Spleen (tissue), 7 donors: ENCODE measurements around the gene CAMK1D.

Source experiments
- POLR2A ChIP-seq, 3 donors: fragments of 450-650 bp; IDR thresholded peaks; one replicate each; pipeline ENCODE4 v1.5.1; 2017; ENCODE audit warnings: antibody characterized with exemption in 3 of 3, mild to moderate bottlenecking in 1 of 3
- POLR2AphosphoS5 ChIP-seq, 3 donors: sonication (generic); formaldehyde crosslinking; IDR thresholded peaks; one replicate each; pipeline ENCODE4 v1.5.1; 2017; ENCODE audit warnings: antibody characterized with exemption in 3 of 3
- TF ChIP-seq, protein P1 (sequence below), 11 experiments: fragments of 200-600 bp in 7 of 11; fragments of 450-650 bp in 4 of 11; sonication (generic) in 4 of 11; IDR thresholded peaks in 8 of 11; conservative IDR thresholded peaks in 3 of 11; 1 replicate in 7 of 11; 2 replicates in 4 of 11; pipeline versions ENCODE4 v1.4.0 to v1.8.0; 2016 to 2021; ENCODE audit warnings: antibody characterized with exemption in 11 of 11, inconsistent platforms in 4 of 11, mild to moderate bottlenecking in 1 of 11
- donor health status: DM: no; HTN: no; CAD: no; lungs with moderate emphysema.
- donor health status: DM: no; HTN: no; CAD: no.
- donor health status: DM: no; HTN: no; CAD: no.

DNA sequence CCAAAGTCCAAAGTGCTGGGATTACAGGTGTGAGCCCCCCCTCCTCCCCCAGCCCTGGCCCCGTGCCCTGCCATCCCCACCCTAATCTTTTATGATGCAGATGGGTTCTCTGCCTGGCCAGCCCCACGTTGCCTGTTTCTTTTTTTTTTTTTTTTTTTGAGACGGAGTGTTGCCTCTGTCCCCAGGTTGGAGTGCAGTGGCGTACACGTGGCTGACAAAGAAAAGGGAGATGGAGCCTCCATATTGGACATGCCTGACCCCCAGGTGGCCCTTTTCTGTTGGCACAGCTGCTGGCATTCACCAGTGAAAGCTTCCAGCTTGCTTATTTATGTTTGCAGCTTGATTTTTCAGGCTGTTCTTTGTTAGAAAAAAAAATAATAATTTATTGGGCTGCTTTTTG, 416.9 kb downstream of the CAMK1D start:
- TF ChIP-seq, protein P1, sequence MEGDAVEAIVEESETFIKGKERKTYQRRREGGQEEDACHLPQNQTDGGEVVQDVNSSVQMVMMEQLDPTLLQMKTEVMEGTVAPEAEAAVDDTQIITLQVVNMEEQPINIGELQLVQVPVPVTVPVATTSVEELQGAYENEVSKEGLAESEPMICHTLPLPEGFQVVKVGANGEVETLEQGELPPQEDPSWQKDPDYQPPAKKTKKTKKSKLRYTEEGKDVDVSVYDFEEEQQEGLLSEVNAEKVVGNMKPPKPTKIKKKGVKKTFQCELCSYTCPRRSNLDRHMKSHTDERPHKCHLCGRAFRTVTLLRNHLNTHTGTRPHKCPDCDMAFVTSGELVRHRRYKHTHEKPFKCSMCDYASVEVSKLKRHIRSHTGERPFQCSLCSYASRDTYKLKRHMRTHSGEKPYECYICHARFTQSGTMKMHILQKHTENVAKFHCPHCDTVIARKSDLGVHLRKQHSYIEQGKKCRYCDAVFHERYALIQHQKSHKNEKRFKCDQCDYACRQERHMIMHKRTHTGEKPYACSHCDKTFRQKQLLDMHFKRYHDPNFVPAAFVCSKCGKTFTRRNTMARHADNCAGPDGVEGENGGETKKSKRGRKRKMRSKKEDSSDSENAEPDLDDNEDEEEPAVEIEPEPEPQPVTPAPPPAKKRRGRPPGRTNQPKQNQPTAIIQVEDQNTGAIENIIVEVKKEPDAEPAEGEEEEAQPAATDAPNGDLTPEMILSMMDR (IDR thresholded peaks at IDR 0.05 in 8 of 11, conservative IDR thresholded peaks at IDR 0.05 in 3 of 11) = no peak
- TF ChIP-seq POLR2A (IDR thresholded peaks at IDR 0.05) = no peak
- no peak for TF ChIP-seq POLR2AphosphoS5 (IDR thresholded peaks at IDR 0.05)
